Testis (tissue), 3 donors: Measurements from ENCODE around the gene SERPING1. TPM values are rescaled to one million over a fixed set of nuclear protein-coding genes. Genes with fewer than 3 reads are reported as not detected.

Experiments
- DNase-seq: peaks from one replicate; pipeline ENCODE4 v3.0.0-alpha.2; 2019
- H3K27ac ChIP-seq, 2 donors: fragments of 200-600 bp; sonication (generic); one replicate each; pipeline ENCODE4 v1.5.1; 2019
- H3K27me3 ChIP-seq: fragments of 200-600 bp; sonication (generic); one replicate; pipeline ENCODE4 v1.5.1; 2019
- H3K36me3 ChIP-seq: fragments of 200-600 bp; sonication (generic); one replicate; pipeline ENCODE4 v1.5.1; 2017; ENCODE audit warnings: low read depth; ENCODE audit errors: missing control alignments
- H3K4me1 ChIP-seq: fragments of 200-600 bp; sonication (generic); one replicate; pipeline ENCODE4 v1.5.1; 2019
- H3K4me3 ChIP-seq, 2 donors: fragments of 200-600 bp; sonication (generic); one replicate each; pipeline ENCODE4 v1.5.1; 2017 to 2019
- H3K9me3 ChIP-seq: fragments of 200-600 bp; sonication (generic); one replicate; pipeline ENCODE4 v1.5.1; 2017
- CTCF ChIP-seq, 3 experiments: fragments of 450-650 bp in 2 of 3; fragments of 200-600 bp in 1 of 3; sonication (generic) in 1 of 3; IDR thresholded peaks; one replicate each; pipeline ENCODE4 v1.5.1; 2016 to 2019; ENCODE audit warnings: antibody characterized with exemption in 3 of 3, mild to moderate bottlenecking in 2 of 3, moderate library complexity in 1 of 3
- POLR2A ChIP-seq: fragments of 450-650 bp; IDR thresholded peaks from one replicate; pipeline ENCODE4 v1.6.1; 2017; ENCODE audit warnings: antibody characterized with exemption, mild to moderate bottlenecking, moderate library complexity
- WGBS, 2 donors: methylation state at CpG; one replicate each; pipeline ENCODE4 v1.1.5; 2018; 5-methylcytosine and 5-hydroxymethylcytosine counted together
- intact Hi-C: fragments of 100-400 bp; cut with DNase I; formaldehyde crosslinking; loops from one replicate; pipeline ENCODE4 v1.15.1; 2023; ENCODE audit warnings: low total_unique reads
- polyA plus RNA-seq: library from polyadenylated mRNA; stranded (reverse); fragments of 350-450 nt; fragmentation: Illumina TruSeq; extraction: RNeasy Lipid Tissue Mini Kit (QIAGEN cat#74804); gene quantifications from one replicate; pipeline ENCODE4 v1.2.3, GENCODE V29; 2014; ENCODE audit warnings: low read depth, low replicate concordance; ENCODE audit not compliant: insufficient read depth
- total RNA-seq, 2 donors: library from RNA; depleted of rRNA; stranded (reverse); fragments of >200 nt; gene quantifications; one replicate each; pipeline ENCODE4 v1.2.3, GENCODE V29; 2016

The SERPING1 gene
- total and polyA plus RNA-seq, 3 donors from 2014 or later, result 53.6 to 273 (median 113) TPM

- WGBS, 2 donors, result 54 to 59% methylated on average over 5 to 10 of the region's 10 CpGs
- DNase-seq, result no peak
- peaks cover 43% of the 10 kb centered on the region for H3K4me1 ChIP-seq
- no peak for TF ChIP-seq POLR2A
- H3K27me3 ChIP-seq, result no peaks in the 10 kb centered on the region
- no peaks in the 10 kb centered on the region for H3K36me3 ChIP-seq
- H3K4me3 ChIP-seq, result no peak overlapping the region
- no peaks in the 10 kb centered on the region for H3K9me3 ChIP-seq
- intact Hi-C loops, result no loop called here
- H3K27ac ChIP-seq, result no peak overlapping the region
These were observed 48.8 kb downstream of the SERPING1 start for GRCh38 chr11:57646194-57646798.

GRCh38 chr11:57646799-57647303 lies 49.4 kb downstream of the SERPING1 start:
- Histone ChIP-seq H3K36me3 (no peaks in the 10 kb centered on the region), H3K4me1 (peaks cover 43% of the 10 kb centered on the region), H3K27me3 (no peaks in the 10 kb centered on the region), H3K4me3 (no peak overlapping the region), H3K9me3 (no peaks in the 10 kb centered on the region), H3K27ac (no peak overlapping the region)
- intact Hi-C loops, result no loop called here
- DNase-seq, result no peak
- no peak for TF ChIP-seq POLR2A
- no peak for TF ChIP-seq CTCF (IDR thresholded peaks at IDR 0.05)
- WGBS, 2 donors, result 36 to 59% methylated on average over 14 to 23 of the region's 23 CpGs

GRCh38 chr11:57647372-57647771 lies 49.9 kb downstream of the SERPING1 start:
- Histone ChIP-seq H3K36me3 (no peaks in the 10 kb centered on the region), H3K4me1 (peaks cover 43% of the 10 kb centered on the region), H3K27me3 (no peaks in the 10 kb centered on the region), H3K9me3 (no peaks in the 10 kb centered on the region), H3K4me3 (no peak overlapping the region), H3K27ac (no peak overlapping the region)
- WGBS, 2 donors, result 24 to 39% methylated on average over 9 to 10 of the region's 10 CpGs
- no peak for TF ChIP-seq POLR2A
- TF ChIP-seq CTCF (IDR thresholded peaks at IDR 0.05), result no peak
- intact Hi-C loops, result no loop called here
- no peak for DNase-seq

DNA sequence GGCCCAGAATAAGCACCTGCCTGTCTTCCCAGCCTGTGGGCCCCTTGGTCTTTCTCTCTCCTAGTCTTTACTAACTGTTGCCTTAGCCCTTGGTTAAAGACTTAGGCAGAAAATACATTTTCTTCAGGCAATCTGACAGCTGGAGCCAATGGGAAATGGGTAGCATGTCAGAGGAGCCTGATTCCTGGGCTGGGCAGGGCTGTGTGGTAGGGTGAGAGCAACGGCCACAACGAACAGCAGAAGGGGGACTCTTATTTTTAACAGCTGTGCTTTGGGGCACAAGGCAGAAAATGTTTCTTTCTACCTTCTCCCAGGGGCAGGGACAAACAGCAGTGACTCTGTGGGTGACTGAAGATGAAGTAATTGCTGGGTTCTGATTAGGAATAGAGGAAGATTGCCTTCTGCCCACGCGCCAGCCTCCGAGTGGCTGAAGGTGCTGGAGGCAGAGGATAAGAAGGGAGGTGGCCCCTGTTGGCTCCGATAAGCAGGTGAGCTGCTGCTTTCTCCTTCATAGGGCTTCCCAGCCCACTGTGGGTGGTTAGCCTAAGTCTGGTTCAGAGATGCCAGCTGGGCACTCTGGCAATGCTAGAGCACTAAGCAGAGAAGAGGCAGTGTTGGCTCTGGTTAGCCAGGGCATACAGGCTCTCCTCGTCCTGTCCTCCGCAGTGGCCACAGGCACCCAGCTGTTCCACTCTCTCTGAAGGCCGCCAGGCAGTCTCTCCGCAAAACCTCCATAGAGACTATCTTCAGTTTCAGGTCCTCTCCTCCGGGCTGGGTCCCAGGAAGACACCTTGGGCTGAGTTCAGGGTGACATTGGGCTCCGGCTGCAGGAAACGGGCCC lies 50.7 kb downstream of the SERPING1 start:
- intact Hi-C loops, result no loop called here
- no peaks in the 10 kb centered on the region for H3K9me3 ChIP-seq
- 19 to 32% methylated on average over 6 to 13 of the region's 13 CpGs for WGBS, 2 donors
- no peaks in the 10 kb centered on the region for H3K36me3 ChIP-seq
- peaks cover 43% of the 10 kb centered on the region for H3K4me1 ChIP-seq
- H3K27ac ChIP-seq, result no peak overlapping the region
- no peaks in the 10 kb centered on the region for H3K27me3 ChIP-seq
- TF ChIP-seq POLR2A, result no peak
- TF ChIP-seq CTCF (IDR thresholded peaks at IDR 0.05), result no peak
- H3K4me3 ChIP-seq, result no peak overlapping the region
- DNase-seq, result no peak

DNA sequence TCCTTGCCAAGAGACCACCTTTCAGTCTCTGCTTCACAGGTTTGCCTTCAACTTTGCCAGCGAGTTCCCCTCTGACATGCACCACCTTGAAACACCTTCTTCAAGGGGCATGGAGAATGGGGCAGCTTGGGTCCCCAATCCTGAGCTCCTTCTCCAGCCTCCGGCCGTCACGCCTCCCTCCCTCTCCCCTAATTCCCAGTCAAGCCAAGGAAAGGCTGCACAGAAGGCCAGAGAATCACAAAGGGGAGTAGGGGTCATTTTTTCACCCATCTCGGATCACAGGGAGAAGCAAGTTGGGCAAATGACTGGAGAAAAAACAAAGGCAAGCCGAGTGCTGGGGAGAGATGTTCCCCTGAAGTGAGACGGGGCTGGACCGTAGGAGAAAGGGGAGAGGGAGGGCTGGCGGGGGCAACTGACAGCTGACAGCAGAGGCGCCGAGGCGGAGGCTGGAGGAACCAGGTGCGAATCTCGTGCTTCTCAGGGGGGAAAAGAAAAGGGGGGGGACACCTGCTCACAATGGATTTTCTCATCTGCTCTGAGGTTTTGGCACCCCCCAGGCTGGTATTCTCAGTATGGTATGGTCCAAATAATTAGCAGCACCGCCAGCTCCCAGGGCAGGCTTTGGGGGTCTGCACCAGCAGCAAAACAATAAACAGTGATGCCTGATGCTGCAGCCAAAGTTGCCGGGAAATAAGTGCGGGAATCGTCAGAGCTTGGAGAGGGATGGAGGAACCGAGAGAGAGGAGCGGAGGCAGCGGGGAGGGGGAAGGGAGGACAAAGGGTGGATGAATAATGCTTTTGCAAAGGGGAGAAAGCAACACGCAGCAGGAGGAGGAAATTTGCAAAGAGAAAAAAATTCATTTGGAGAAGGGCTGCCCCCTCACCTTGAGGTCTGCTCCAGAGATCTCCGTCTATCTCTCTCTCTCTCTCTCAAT lies 51.6 kb downstream of the SERPING1 start:
- intact Hi-C loops, result no loop called here
- TF ChIP-seq CTCF (IDR thresholded peaks at IDR 0.05) (no peak), POLR2A (no peak)
- no peak for DNase-seq
- WGBS, 2 donors, result 1 to 2% methylated on average over 19 to 23 of the region's 23 CpGs
- no peaks in the 10 kb centered on the region for H3K27me3 ChIP-seq
- H3K4me1 ChIP-seq, result peaks cover 43% of the 10 kb centered on the region
- H3K4me3 ChIP-seq, result peak overlapping the region; percentile 31 to 38
- H3K27ac ChIP-seq, result no peak overlapping the region
- no peaks in the 10 kb centered on the region for H3K9me3 ChIP-seq
- no peaks in the 10 kb centered on the region for H3K36me3 ChIP-seq
